Caco-2 (cell line): ENCODE data around the gene TMEM181. TPM values are rescaled to one million over a fixed set of nuclear protein-coding genes. Genes with fewer than 3 reads are reported as not detected.

Experiments
- BruUV-seq: library from RNA; stranded (reverse); fragments of 400-500 nt; replicated peaks from 2 replicates; lab custom pipeline; 2021; lab: Mats Ljungman, UMichigan
- CTCF ChIA-PET: fragments of 300-600 bp; sonication (Branson Sonifier 250); formaldehyde crosslinking; loops from one replicate; lab custom pipeline; 2022; ENCODE audit warnings: antibody characterized with exemption; lab: Charles Lee
- POLR2A ChIA-PET: fragments of 300-600 bp; sonication (Branson Sonifier 250); formaldehyde crosslinking; loops from one replicate; lab custom pipeline; 2022; ENCODE audit warnings: antibody characterized with exemption; lab: Charles Lee
- DNase-seq, 2 experiments: peaks; one replicate each; pipeline versions ENCODE4 v3.0.0 to v3.0.0-alpha.2; 2020 to 2022
- H3K27me3 ChIP-seq: replicated peaks from 2 replicates; pipeline ENCODE4 v1.6.0; 2011; ENCODE audit warnings: low read length; ENCODE audit not compliant: control insufficient read depth, insufficient read depth
- H3K36me3 ChIP-seq: 2 replicates; pipeline ENCODE4 v1.5.1; 2011; ENCODE audit warnings: low read length; ENCODE audit not compliant: control insufficient read depth, insufficient read depth
- H3K4me1 ChIP-seq: fragments of 250-450 bp; sonication (Bioruptor Pico); 2 replicates; pipeline ENCODE4 v1.5.1; 2020; ENCODE audit warnings: mild to moderate bottlenecking
- H3K4me3 ChIP-seq: 2 replicates; pipeline ENCODE4 v1.5.1; 2011; ENCODE audit warnings: low read depth, mild to moderate bottlenecking, control low read depth, low read length
- H3K9me3 ChIP-seq: fragments of 250-450 bp; sonication (Bioruptor Pico); 2 replicates; pipeline ENCODE4 v1.5.1; 2020; ENCODE audit warnings: mild to moderate bottlenecking, moderate library complexity
- H3K27ac Mint-ChIP-seq: one replicate; pipeline ENCODE4 v1.8.0; 2022; ENCODE audit warnings: mixed read lengths; ENCODE audit not compliant: unreplicated experiment
- H3K27me3 Mint-ChIP-seq: one replicate; pipeline ENCODE4 v1.8.0; 2022; ENCODE audit warnings: mixed read lengths; ENCODE audit not compliant: insufficient read depth, unreplicated experiment
- H3K36me3 Mint-ChIP-seq: one replicate; pipeline ENCODE4 v1.8.0; 2022; ENCODE audit warnings: mild to moderate bottlenecking, mixed read lengths; ENCODE audit not compliant: insufficient read depth, unreplicated experiment
- H3K4me1 Mint-ChIP-seq: one replicate; pipeline ENCODE4 v1.8.0; 2022; ENCODE audit warnings: low read depth, mixed read lengths; ENCODE audit not compliant: unreplicated experiment
- H3K4me3 Mint-ChIP-seq: one replicate; pipeline ENCODE4 v1.8.0; 2022; ENCODE audit warnings: mild to moderate bottlenecking, moderate library complexity, mixed read lengths; ENCODE audit not compliant: unreplicated experiment
- H3K9me3 Mint-ChIP-seq: one replicate; pipeline ENCODE4 v1.8.0; 2022; ENCODE audit warnings: mixed read lengths; ENCODE audit not compliant: unreplicated experiment
- intact Hi-C: fragments of 100-400 bp; cut with micrococcal nuclease; formaldehyde crosslinking; loops from one replicate; pipeline ENCODE4 v1.10.0; 2022; ENCODE audit not compliant: unreplicated experiment
- total RNA-seq: library from RNA; stranded (reverse); gene quantifications from 2 replicates; pipeline ENCODE4 v1.2.3, GENCODE V29; 2022
- TF ChIP-seq, protein P1 (sequence below), 2 experiments: fragments of 200-600 bp in 1 of 2; IDR thresholded peaks; 1 replicate in 1 of 2; 2 replicates in 1 of 2; pipeline versions ENCODE4 v1.5.1 to v1.8.0; 2011 to 2022; ENCODE audit warnings: antibody characterized with exemption in 1 of 2, control low read depth in 1 of 2, inconsistent platforms in 1 of 2, low read depth in 1 of 2, low read length in 1 of 2, mild to moderate bottlenecking in 1 of 2, moderate library complexity in 1 of 2; ENCODE audit not compliant: insufficient read depth in 1 of 2, severe bottlenecking in 1 of 2, unreplicated experiment in 1 of 2

The TMEM181 gene
- total RNA-seq, 1 experiment from 2014 or later = 26.7 TPM

GRCh38 chr6:158574800-158575199 lies 14.9 kb downstream of the TMEM181 start:
- H3K4me1 ChIP-seq = no peaks in the 10 kb centered on the region
- H3K27me3 ChIP-seq = no peaks in the 10 kb centered on the region
- Mint-ChIP-seq H3K4me3 (no peak overlapping the region), H3K4me1 (peaks cover 6% of the 10 kb centered on the region), H3K36me3 (peaks cover 55% of the 10 kb centered on the region), H3K9me3 (no peaks in the 10 kb centered on the region), H3K27ac (no peak overlapping the region), H3K27me3 (no peaks in the 10 kb centered on the region)
- POLR2A ChIA-PET = no interaction called here
- peaks cover 2% of the 10 kb centered on the region; the same call in 1 of the 2 replicates for H3K36me3 ChIP-seq
- no peak overlapping the region for H3K4me3 ChIP-seq
- BruUV-seq = no TSS peak
- intact Hi-C loops = no loop called here
- DNase-seq = no peak
- no peaks in the 10 kb centered on the region for H3K9me3 ChIP-seq
- CTCF ChIA-PET = no interaction called here
- TF ChIP-seq, protein P1, sequence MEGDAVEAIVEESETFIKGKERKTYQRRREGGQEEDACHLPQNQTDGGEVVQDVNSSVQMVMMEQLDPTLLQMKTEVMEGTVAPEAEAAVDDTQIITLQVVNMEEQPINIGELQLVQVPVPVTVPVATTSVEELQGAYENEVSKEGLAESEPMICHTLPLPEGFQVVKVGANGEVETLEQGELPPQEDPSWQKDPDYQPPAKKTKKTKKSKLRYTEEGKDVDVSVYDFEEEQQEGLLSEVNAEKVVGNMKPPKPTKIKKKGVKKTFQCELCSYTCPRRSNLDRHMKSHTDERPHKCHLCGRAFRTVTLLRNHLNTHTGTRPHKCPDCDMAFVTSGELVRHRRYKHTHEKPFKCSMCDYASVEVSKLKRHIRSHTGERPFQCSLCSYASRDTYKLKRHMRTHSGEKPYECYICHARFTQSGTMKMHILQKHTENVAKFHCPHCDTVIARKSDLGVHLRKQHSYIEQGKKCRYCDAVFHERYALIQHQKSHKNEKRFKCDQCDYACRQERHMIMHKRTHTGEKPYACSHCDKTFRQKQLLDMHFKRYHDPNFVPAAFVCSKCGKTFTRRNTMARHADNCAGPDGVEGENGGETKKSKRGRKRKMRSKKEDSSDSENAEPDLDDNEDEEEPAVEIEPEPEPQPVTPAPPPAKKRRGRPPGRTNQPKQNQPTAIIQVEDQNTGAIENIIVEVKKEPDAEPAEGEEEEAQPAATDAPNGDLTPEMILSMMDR (IDR thresholded peaks at IDR 0.05; ENCODE audit: insufficient read depth in 1 of 2, low read depth in 1 of 2, low read length in 1 of 2, severe bottlenecking in 1 of 2, unreplicated experiment in 1 of 2) = no peak

GRCh38 chr6:158575550-158575949 lies 15.7 kb downstream of the TMEM181 start:
- H3K4me1 ChIP-seq = no peaks in the 10 kb centered on the region

DNA sequence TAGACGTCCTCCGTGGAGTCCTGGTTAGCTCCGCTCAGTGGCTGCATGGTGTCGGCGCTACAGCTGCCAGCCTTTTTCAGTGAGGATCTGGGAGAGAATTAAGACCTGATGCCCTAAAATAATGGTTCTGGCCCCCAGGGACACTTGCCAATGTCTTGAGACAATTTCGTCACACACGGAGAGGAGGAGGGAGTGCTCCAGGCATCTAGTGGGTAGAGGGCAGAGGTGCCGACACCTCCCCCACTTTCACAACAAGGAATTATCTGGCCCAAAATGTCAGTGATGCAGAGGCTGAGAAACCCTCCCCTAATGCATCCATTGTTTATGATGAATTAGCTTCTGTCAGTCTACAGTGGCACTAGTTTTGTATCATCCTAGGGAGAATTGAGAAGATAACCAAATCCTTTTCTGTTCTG lies 24.4 kb downstream of the TMEM181 start:
- Mint-ChIP-seq H3K27ac (no peak overlapping the region), H3K4me3 (no peak overlapping the region), H3K4me1 (no peaks in the 10 kb centered on the region), H3K9me3 (no peaks in the 10 kb centered on the region), H3K36me3 (peaks cover 63% of the 10 kb centered on the region), H3K27me3 (no peaks in the 10 kb centered on the region)
- Histone ChIP-seq H3K4me3 (no peak overlapping the region), H3K27me3 (no peaks in the 10 kb centered on the region), H3K36me3 (peaks cover 4% of the 10 kb centered on the region; the same call in 1 of the 2 replicates), H3K4me1 (no peaks in the 10 kb centered on the region), H3K9me3 (no peaks in the 10 kb centered on the region)
- no TSS peak for BruUV-seq
- no peak for DNase-seq
- TF ChIP-seq, protein P1 (IDR thresholded peaks at IDR 0.05; ENCODE audit: insufficient read depth in 1 of 2, low read depth in 1 of 2, low read length in 1 of 2, severe bottlenecking in 1 of 2, unreplicated experiment in 1 of 2) = no peak
- CTCF ChIA-PET = no interaction called here
- intact Hi-C loops = no loop called here
- POLR2A ChIA-PET = no interaction called here

More at GRCh38 chr6:158575550-158575949, 15.7 kb downstream of the TMEM181 start:
- no TSS peak for BruUV-seq
- intact Hi-C loops = no loop called here
- Histone ChIP-seq H3K36me3 (peaks cover 2% of the 10 kb centered on the region; the same call in 1 of the 2 replicates), H3K27me3 (no peaks in the 10 kb centered on the region), H3K9me3 (no peaks in the 10 kb centered on the region), H3K4me3 (no peak overlapping the region)
- POLR2A ChIA-PET = no interaction called here
- CTCF ChIA-PET = no interaction called here
- no peaks in the 10 kb centered on the region for H3K27me3 Mint-ChIP-seq
- no peak for DNase-seq
- peaks cover 6% of the 10 kb centered on the region for H3K4me1 Mint-ChIP-seq
- TF ChIP-seq, protein P1 (IDR thresholded peaks at IDR 0.05; ENCODE audit: insufficient read depth in 1 of 2, low read depth in 1 of 2, low read length in 1 of 2, severe bottlenecking in 1 of 2, unreplicated experiment in 1 of 2) = no peak
- H3K9me3 Mint-ChIP-seq = no peaks in the 10 kb centered on the region
- no peak overlapping the region for H3K27ac Mint-ChIP-seq
- H3K36me3 Mint-ChIP-seq = peaks cover 55% of the 10 kb centered on the region
- no peak overlapping the region for H3K4me3 Mint-ChIP-seq
